IPS DF 6.9 (cell line): ENCODE data around the gene GADD45B.

Source experiments
- DNase-seq: peaks from one replicate; pipeline ENCODE4 v3.0.0-alpha.2; 2013; ENCODE audit warnings: low read depth, low spot score
- H3K27ac ChIP-seq: one replicate; pipeline ENCODE4 v1.5.1; 2013; ENCODE audit warnings: low read length, control low read depth
- H3K27me3 ChIP-seq: 2 replicates; pipeline ENCODE4 v1.6.1; 2013; ENCODE audit warnings: mild to moderate bottlenecking, low read length; ENCODE audit not compliant: control insufficient read depth, insufficient read depth
- H3K36me3 ChIP-seq: 2 replicates; pipeline ENCODE4 v1.6.1; 2013; ENCODE audit warnings: low read length; ENCODE audit not compliant: control insufficient read depth, insufficient read depth
- H3K4me1 ChIP-seq: 2 replicates; pipeline ENCODE4 v1.6.1; 2013; ENCODE audit warnings: low read length; ENCODE audit not compliant: control insufficient read depth, insufficient read depth
- H3K4me3 ChIP-seq: 2 replicates; pipeline ENCODE4 v1.5.1; 2013; ENCODE audit warnings: mild to moderate bottlenecking, low read length
- H3K9me3 ChIP-seq: 2 replicates; pipeline ENCODE4 v1.6.1; 2013; ENCODE audit warnings: low read length, inconsistent platforms; ENCODE audit not compliant: control insufficient read depth, insufficient read depth
- WGBS: extraction: QIAGEN DNeasy Blood & Tissue Kit; methylation state at CpG from one replicate; pipeline ENCODE4 v1.1.7; 2013; ENCODE audit warnings: mixed read lengths, missing lambda C conversion rate; ENCODE audit not compliant: insufficient read length, insufficient coverage; 5-methylcytosine and 5-hydroxymethylcytosine counted together

The GADD45B gene

GRCh38 chr19:2481466-2481865, 5.5 kb downstream of the GADD45B start:
- H3K4me3 ChIP-seq = no peak overlapping the region
- no CpG with 5 or more reads among the region's 16 CpGs for WGBS
- no peaks in the 10 kb centered on the region for H3K27me3 ChIP-seq
- H3K36me3 ChIP-seq = no peaks in the 10 kb centered on the region
- peaks cover 5% of the 10 kb centered on the region; the same call in 1 of the 2 replicates for H3K4me1 ChIP-seq
- DNase-seq = no peak
- no peak overlapping the region for H3K27ac ChIP-seq
- no peaks in the 10 kb centered on the region for H3K9me3 ChIP-seq

DNA sequence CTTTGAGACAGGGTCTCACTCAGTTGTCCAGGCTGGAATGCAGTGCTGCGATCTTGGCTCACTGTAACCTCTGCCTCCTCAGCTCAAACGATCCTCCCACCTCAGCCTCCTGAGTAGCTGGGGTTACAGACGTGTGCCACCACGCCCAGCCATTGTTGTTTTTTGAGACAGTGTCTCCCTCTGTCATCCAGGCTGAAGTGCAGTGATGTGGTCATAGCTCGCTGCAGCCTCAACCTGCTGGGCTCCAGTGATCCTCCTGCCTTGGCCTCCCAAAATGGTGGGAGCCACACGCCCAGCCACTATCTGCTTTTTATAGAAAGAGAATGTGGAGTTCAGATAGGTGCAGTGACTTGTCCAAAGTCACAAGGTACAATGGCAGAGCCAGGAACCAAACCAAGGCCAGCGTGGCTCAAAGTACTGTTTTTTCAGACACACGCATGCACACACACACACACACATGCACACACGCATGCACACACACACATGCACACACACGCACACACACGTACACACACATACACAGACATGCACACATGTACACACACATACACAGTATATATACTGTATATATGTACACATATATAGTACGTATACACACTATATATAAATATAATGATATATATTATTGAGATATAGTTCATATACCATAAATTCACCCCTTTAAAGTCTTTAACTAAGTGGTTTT, 6.6 kb downstream of the GADD45B start:
- WGBS = no CpG with 5 or more reads among the region's 12 CpGs
- Histone ChIP-seq H3K27me3 (peaks cover 2% of the 10 kb centered on the region; the same call in 1 of the 2 replicates), H3K36me3 (no peaks in the 10 kb centered on the region), H3K4me3 (no peak overlapping the region), H3K27ac (no peak overlapping the region), H3K9me3 (no peaks in the 10 kb centered on the region), H3K4me1 (peaks cover 2% of the 10 kb centered on the region; the same call in 1 of the 2 replicates)
- no peak for DNase-seq

DNA sequence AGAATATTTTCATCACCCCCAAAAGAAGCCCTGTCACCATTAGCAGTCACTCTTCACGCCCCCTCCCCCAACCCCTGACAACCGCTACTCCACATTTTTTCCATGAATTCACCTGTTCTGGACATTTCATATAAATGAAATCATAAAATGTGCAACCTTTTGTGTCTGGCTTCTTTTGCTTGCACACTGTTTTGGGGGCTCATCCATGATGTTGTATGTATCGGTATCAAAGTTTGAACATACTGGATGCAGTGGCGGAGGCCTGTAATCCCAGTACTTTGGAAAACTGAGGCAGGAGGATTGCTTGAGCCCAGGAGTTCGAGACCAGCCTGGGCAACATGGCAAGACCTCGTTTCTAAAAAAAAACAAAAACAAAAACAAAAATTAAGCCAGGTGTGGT, 7.2 kb downstream of the GADD45B start:
- no peaks in the 10 kb centered on the region for H3K4me1 ChIP-seq
- H3K27me3 ChIP-seq = peaks cover 2% of the 10 kb centered on the region; the same call in 1 of the 2 replicates
- H3K9me3 ChIP-seq = no peaks in the 10 kb centered on the region
- no peak overlapping the region for H3K4me3 ChIP-seq
- DNase-seq = no peak
- no peak overlapping the region for H3K27ac ChIP-seq
- H3K36me3 ChIP-seq = no peaks in the 10 kb centered on the region
- WGBS = no CpG with 5 or more reads among the region's 6 CpGs

DNA sequence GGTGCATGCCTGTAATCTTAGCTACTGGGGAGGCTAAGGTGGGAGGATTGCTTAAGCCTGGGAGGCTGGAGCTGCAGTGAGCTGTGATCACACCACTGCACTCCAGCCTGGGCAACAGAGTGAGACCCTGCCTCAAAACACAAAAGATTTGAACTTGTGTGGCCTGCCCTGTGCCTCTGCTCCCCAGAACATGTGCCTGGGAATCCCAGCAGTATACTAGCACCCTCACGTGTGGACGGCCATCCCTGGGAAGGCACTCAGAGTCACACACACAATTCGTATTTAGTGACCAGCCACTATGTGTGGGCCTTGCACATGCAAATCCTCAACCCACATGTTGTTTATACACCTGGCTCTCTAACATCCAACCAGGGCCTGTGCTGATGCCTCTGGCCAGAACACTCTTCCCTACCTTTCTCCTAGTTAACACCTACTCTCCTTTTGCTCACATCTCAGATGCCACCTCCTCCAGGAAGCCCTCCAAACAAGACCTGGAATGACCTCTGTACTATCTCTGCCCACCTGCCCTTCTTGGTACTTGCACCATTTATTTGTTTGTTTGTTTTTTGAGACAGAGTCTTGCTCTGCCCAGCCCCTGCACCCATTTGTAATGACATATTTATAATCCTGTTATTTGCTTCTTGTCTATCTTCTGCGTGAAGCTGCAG, 7.7 kb downstream of the GADD45B start:
- no peak for DNase-seq
- Histone ChIP-seq H3K9me3 (no peaks in the 10 kb centered on the region), H3K27me3 (peaks cover 5% of the 10 kb centered on the region; the same call in 1 of the 2 replicates), H3K4me1 (no peaks in the 10 kb centered on the region), H3K36me3 (no peaks in the 10 kb centered on the region), H3K4me3 (no peak overlapping the region), H3K27ac (no peak overlapping the region)
- no CpG with 5 or more reads among the region's 4 CpGs for WGBS

DNA sequence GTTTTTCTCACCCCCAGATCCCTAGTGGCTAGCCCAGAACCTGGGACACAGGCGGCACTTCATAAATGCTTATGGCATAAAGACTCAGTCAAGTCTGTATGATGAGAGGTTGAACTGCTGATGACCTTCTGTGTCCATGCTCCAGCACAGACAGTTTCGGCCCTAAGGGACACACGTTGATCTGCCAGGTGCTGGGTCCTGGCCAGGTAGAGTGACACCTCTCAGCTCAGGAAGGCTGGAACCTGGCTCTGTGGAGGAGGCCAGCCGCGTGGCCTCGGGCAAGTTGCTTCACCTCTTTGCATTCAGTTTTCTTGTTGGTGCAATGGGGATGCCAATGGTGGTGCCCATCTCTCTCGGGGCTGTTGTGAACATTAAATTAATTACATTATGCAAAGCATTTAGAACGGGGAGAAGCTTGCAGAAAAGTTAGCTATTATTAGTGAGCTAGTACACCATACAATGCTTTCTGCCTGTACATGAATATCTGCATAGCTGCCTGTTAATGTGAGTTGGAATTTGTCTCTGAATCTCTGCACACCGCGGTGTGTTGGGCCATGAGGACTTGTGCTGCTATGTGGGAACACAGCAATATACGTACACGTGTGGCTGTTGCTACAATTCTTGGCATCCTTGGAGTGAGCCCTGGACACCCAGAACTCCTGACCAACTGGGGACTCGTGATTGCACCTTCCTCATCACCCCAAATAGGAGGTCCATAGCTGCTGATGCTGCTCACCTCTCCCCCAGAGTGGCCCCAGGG, 8.4 kb downstream of the GADD45B start:
- H3K27me3 ChIP-seq = peaks cover 8% of the 10 kb centered on the region; the same call in 1 of the 2 replicates
- no peaks in the 10 kb centered on the region for H3K4me1 ChIP-seq
- no peak for DNase-seq
- no peaks in the 10 kb centered on the region; the same call in 1 of the 2 replicates for H3K36me3 ChIP-seq
- no peak overlapping the region for H3K4me3 ChIP-seq
- H3K9me3 ChIP-seq = no peaks in the 10 kb centered on the region
- no peak overlapping the region for H3K27ac ChIP-seq
- no CpG with 5 or more reads among the region's 13 CpGs for WGBS

- Histone ChIP-seq H3K27me3 (peaks cover 13% of the 10 kb centered on the region), H3K9me3 (no peaks in the 10 kb centered on the region), H3K36me3 (no peaks in the 10 kb centered on the region; the same call in 1 of the 2 replicates), H3K27ac (no peak overlapping the region), H3K4me3 (no peak overlapping the region), H3K4me1 (no peaks in the 10 kb centered on the region)
- no peak for DNase-seq
- no CpG with 5 or more reads among the region's 8 CpGs for WGBS
Measured at GRCh38 chr19:2485428-2485827, 9.5 kb downstream of the GADD45B start.

DNA sequence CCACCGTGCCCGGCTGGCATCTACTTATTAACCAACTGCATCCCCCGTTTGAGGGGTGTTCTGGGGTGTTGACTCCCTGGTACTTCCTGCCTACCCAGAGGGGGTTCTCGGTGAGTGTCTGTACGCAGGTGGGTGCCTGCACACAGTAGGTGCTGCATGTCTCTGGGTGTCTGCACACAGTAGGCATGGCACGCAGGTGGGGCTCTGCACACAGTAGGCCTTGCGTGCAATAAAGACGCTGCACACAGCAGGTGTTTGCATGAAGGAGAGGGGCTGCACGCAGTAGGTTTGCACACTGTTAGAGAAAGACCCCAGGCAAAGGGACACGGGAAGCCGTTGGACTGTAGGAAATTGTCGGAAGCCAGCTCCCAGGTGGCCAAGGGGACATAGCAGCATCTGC, 11.2 kb downstream of the GADD45B start:
- no CpG with 5 or more reads among the region's 12 CpGs for WGBS
- Histone ChIP-seq H3K9me3 (no peaks in the 10 kb centered on the region), H3K27ac (no peak overlapping the region), H3K4me3 (no peak overlapping the region), H3K36me3 (no peaks in the 10 kb centered on the region; the same call in 1 of the 2 replicates), H3K27me3 (peaks cover 13% of the 10 kb centered on the region), H3K4me1 (no peaks in the 10 kb centered on the region)
- no peak for DNase-seq

- H3K27ac ChIP-seq = no peak overlapping the region
- no peaks in the 10 kb centered on the region for H3K4me1 ChIP-seq
- H3K36me3 ChIP-seq = no peaks in the 10 kb centered on the region; the same call in 1 of the 2 replicates
- H3K9me3 ChIP-seq = no peaks in the 10 kb centered on the region
- no peak overlapping the region for H3K4me3 ChIP-seq
- no peak for DNase-seq
- WGBS = no CpG with 5 or more reads among the region's 15 CpGs
- peaks cover 13% of the 10 kb centered on the region for H3K27me3 ChIP-seq
Measured at GRCh38 chr19:2487842-2488241, 11.9 kb downstream of the GADD45B start.

GRCh38 chr19:2488405-2488941, 12.5 kb downstream of the GADD45B start:
- Histone ChIP-seq H3K9me3 (no peaks in the 10 kb centered on the region), H3K27me3 (peaks cover 13% of the 10 kb centered on the region), H3K27ac (no peak overlapping the region), H3K4me3 (no peak overlapping the region; the same call in 1 of the 2 replicates), H3K36me3 (no peaks in the 10 kb centered on the region; the same call in 1 of the 2 replicates), H3K4me1 (no peaks in the 10 kb centered on the region)
- WGBS = no CpG with 5 or more reads among the region's 32 CpGs
- no peak for DNase-seq
